T-helper 17 cell (primary cell): ENCODE results near the gene RND2. TPM values are rescaled to one million over a fixed set of nuclear protein-coding genes. Genes with fewer than 3 reads are reported as not detected.

Experiments
- total RNA-seq, 4 donors: library from RNA in 2 of 4; stranded (reverse) in 2 of 4; gene quantifications; one replicate each; pipeline ENCODE4 v1.2.3 and lab custom pipeline; 2022 to 2026

Gene RND2
- total RNA-seq, 2 donors from 2014 or later, result 0.12 to 1.1 TPM

Other genes with a start within 250 kb of the RND2 start
- under 1 TPM in 1 of 2 donors, not detected in 1; 0.31 TPM for gene WNK4, start 244.6 kb upstream of the RND2 start, total RNA-seq
- 10 to 100 TPM; 10.1 to 15.2 TPM for gene COA3, start 226.5 kb upstream of the RND2 start, total RNA-seq
- gene CNTD1, start 226.4 kb upstream of the RND2 start, total RNA-seq, result not detected
- gene BECN1, start 200.9 kb upstream of the RND2 start, total RNA-seq, result 100 to 1,000 TPM; 125 to 158 TPM
- 10 to 100 TPM; 71.5 to 78.8 TPM for gene PSME3, start 191.8 kb upstream of the RND2 start, total RNA-seq
- 1 to 10 TPM; 1.9 to 2.6 TPM for gene AOC2, start 180.7 kb upstream of the RND2 start, total RNA-seq
- gene AOC3, start 174.0 kb upstream of the RND2 start, total RNA-seq, result 1 to 10 TPM; 1.0 to 1.1 TPM
- gene G6PC1, start 124.4 kb upstream of the RND2 start, total RNA-seq, result not detected
- gene AARSD1, start 60.8 kb upstream of the RND2 start, total RNA-seq, result 10 to 100 TPM; 47.6 to 59.9 TPM
- gene PTGES3L, start 45.2 kb upstream of the RND2 start, total RNA-seq, result 1 to 10 TPM in 1 of 2 donors, not detected in 1; 2.3 TPM
- gene RUNDC1, start 44.7 kb upstream of the RND2 start, total RNA-seq, result 10 to 100 TPM; 15.6 to 16.6 TPM
- 1,000 to 10,000 TPM; 1,342 to 1,395 TPM for gene RPL27, start 26.8 kb upstream of the RND2 start, total RNA-seq
- 10 to 100 TPM; 23.1 to 23.8 TPM for gene IFI35, start 18.4 kb upstream of the RND2 start, total RNA-seq
- 10 to 100 TPM; 26.0 to 29.3 TPM for gene VAT1, start 2.8 kb upstream of the RND2 start, total RNA-seq
- gene BRCA1, start 100.1 kb downstream of the RND2 start, total RNA-seq, result 1 to 10 TPM; 2.1 to 3.4 TPM
- 10 to 100 TPM; 55.1 to 55.8 TPM for gene NBR1, start 146.0 kb downstream of the RND2 start, total RNA-seq
- 10 to 100 TPM in 1 of 2 donors, 1 to 10 TPM in 1; 7.0 to 10.0 TPM for gene TMEM106A, start 186.6 kb downstream of the RND2 start, total RNA-seq
- gene CCDC200, start 203.4 kb downstream of the RND2 start, total RNA-seq, result under 1 TPM; 0.40 to 0.60 TPM
- gene RNU2-1, start 208.7 kb downstream of the RND2 start, total RNA-seq, result 1,000 to 10,000 TPM; 3,838 to 5,780 TPM